WTC11 (cell line): ENCODE results near the gene CYP27C1. TPM values are rescaled to one million over a fixed set of nuclear protein-coding genes. Genes with fewer than 3 reads are reported as not detected.

Experiments used
- ATAC-seq: fragments of 200-7000 bp; cut with Tn5 transposase; 2 replicates; pipeline ENCODE4 v1.10.0; 2021; ENCODE audit warnings: mild to moderate bottlenecking, moderate library complexity
- CTCF ChIA-PET: fragments of 300-600 bp; sonication (Branson Sonifier 250); formaldehyde crosslinking; loops from one replicate; lab custom pipeline; 2021; ENCODE audit warnings: antibody characterized with exemption; lab: Charles Lee
- POLR2A ChIA-PET: fragments of 350-600 bp; sonication (Branson Sonifier 250); formaldehyde crosslinking; loops from one replicate; lab custom pipeline; 2021; ENCODE audit warnings: antibody characterized with exemption; lab: Charles Lee
- DNase-seq: peaks from one replicate; pipeline ENCODE4 v3.0.0; 2021; ENCODE audit warnings: low spot score
- H3K27ac Mint-ChIP-seq: 2 replicates; pipeline ENCODE4 v1.8.0; 2021; ENCODE audit warnings: mixed read lengths
- H3K27me3 Mint-ChIP-seq: 2 replicates; pipeline ENCODE4 v1.8.0; 2021; ENCODE audit warnings: low read depth, mild to moderate bottlenecking, moderate library complexity, mixed read lengths
- H3K36me3 Mint-ChIP-seq: 2 replicates; pipeline ENCODE4 v1.8.0; 2021; ENCODE audit warnings: mixed read lengths
- H3K4me1 Mint-ChIP-seq: 2 replicates; pipeline ENCODE4 v1.8.0; 2022; ENCODE audit warnings: mixed read lengths
- H3K4me3 Mint-ChIP-seq: 2 replicates; pipeline ENCODE4 v1.8.0; 2021; ENCODE audit warnings: mild to moderate bottlenecking, moderate library complexity, mixed read lengths
- H3K9me3 Mint-ChIP-seq: 2 replicates; pipeline ENCODE4 v1.8.0; 2021; ENCODE audit warnings: mixed read lengths
- CBFB ChIP-seq: sonication (generic); formaldehyde crosslinking; IDR thresholded peaks from 2 replicates; pipeline ENCODE4 v1.8.1; 2022; ENCODE audit warnings: mild to moderate bottlenecking, low read depth, missing genetic modification reagents
- IRF2 ChIP-seq: sonication (generic); formaldehyde crosslinking; IDR thresholded peaks from 2 replicates; pipeline ENCODE4 v1.8.0; 2022; ENCODE audit warnings: low read depth, missing genetic modification reagents, borderline replicate concordance
- KAT7 ChIP-seq: sonication (generic); formaldehyde crosslinking; IDR thresholded peaks from 2 replicates; pipeline ENCODE4 v1.8.1; 2023; ENCODE audit warnings: missing genetic modification reagents, mild to moderate bottlenecking, borderline replicate concordance
- NR1H2 ChIP-seq: sonication (generic); formaldehyde crosslinking; IDR thresholded peaks from 2 replicates; pipeline ENCODE4 v1.9.0; 2021; ENCODE audit warnings: mild to moderate bottlenecking, moderate library complexity, missing genetic modification reagents
- RORB ChIP-seq: fragments of 250-450 bp; sonication (Bioruptor Pico); IDR thresholded peaks from 2 replicates; pipeline ENCODE4 v1.9.0; 2021; ENCODE audit warnings: mild to moderate bottlenecking
- SMAD3 ChIP-seq: sonication (generic); formaldehyde crosslinking; IDR thresholded peaks from 2 replicates; pipeline ENCODE4 v1.8.0; 2022; ENCODE audit warnings: missing genetic modification reagents, mild to moderate bottlenecking, borderline replicate concordance
- SOX15 ChIP-seq: fragments of 250-450 bp; sonication (Bioruptor Pico); IDR thresholded peaks from 2 replicates; pipeline ENCODE4 v1.9.0; 2021; ENCODE audit warnings: mild to moderate bottlenecking
- TCF7 ChIP-seq: sonication (generic); formaldehyde crosslinking; IDR thresholded peaks from 2 replicates; pipeline ENCODE4 v1.8.0; 2022; ENCODE audit warnings: mild to moderate bottlenecking, low read depth, missing genetic modification reagents, moderate library complexity
- ZBTB21 ChIP-seq: sonication (generic); formaldehyde crosslinking; IDR thresholded peaks from 2 replicates; pipeline ENCODE4 v1.8.1; 2023; ENCODE audit warnings: mild to moderate bottlenecking, missing genetic modification reagents, borderline replicate concordance
- ZNF232 ChIP-seq: sonication (generic); formaldehyde crosslinking; IDR thresholded peaks from 2 replicates; pipeline ENCODE4 v1.8.0; 2022; ENCODE audit warnings: mild to moderate bottlenecking, missing genetic modification reagents
- ZNF317 ChIP-seq: sonication (generic); formaldehyde crosslinking; IDR thresholded peaks from 2 replicates; pipeline ENCODE4 v1.8.1; 2023; ENCODE audit warnings: low read depth, mild to moderate bottlenecking, moderate library complexity, missing genetic modification reagents, borderline replicate concordance
- total RNA-seq: library from RNA; stranded (reverse); gene quantifications from 3 replicates; pipeline ENCODE4 v1.2.3, GENCODE V29; 2021
- TF ChIP-seq, protein P1 (sequence below): fragments of 250-450 bp; sonication (Bioruptor Pico); IDR thresholded peaks from 2 replicates; pipeline ENCODE4 v1.9.0; 2021; ENCODE audit warnings: mild to moderate bottlenecking
- TF ChIP-seq, protein P2 (sequence below): sonication (generic); formaldehyde crosslinking; IDR thresholded peaks from 2 replicates; pipeline ENCODE4 v1.8.1; 2022; ENCODE audit warnings: mild to moderate bottlenecking, missing genetic modification reagents, moderate library complexity, borderline replicate concordance
- TF ChIP-seq, protein P3 (sequence below): sonication (generic); formaldehyde crosslinking; IDR thresholded peaks from 2 replicates; pipeline ENCODE4 v1.8.1; 2023; ENCODE audit warnings: mild to moderate bottlenecking, missing genetic modification reagents, moderate library complexity
- TF ChIP-seq, protein P4 (sequence below): sonication (generic); formaldehyde crosslinking; IDR thresholded peaks from 2 replicates; pipeline ENCODE4 v1.8.1; 2022; ENCODE audit warnings: mild to moderate bottlenecking, moderate library complexity, missing genetic modification reagents
- TF ChIP-seq, protein P5 (sequence below): sonication (generic); formaldehyde crosslinking; IDR thresholded peaks from 2 replicates; pipeline ENCODE4 v1.8.1; 2023; ENCODE audit warnings: mild to moderate bottlenecking, moderate library complexity, missing genetic modification reagents
- TF ChIP-seq, protein P6 (sequence below): fragments of 250-450 bp; sonication (Bioruptor Pico); IDR thresholded peaks from 2 replicates; pipeline ENCODE4 v1.9.0; 2021; ENCODE audit warnings: mild to moderate bottlenecking
- TF ChIP-seq, protein P7 (sequence below): sonication (generic); formaldehyde crosslinking; IDR thresholded peaks from 2 replicates; pipeline ENCODE4 v1.8.1; 2023; ENCODE audit warnings: mild to moderate bottlenecking, missing genetic modification reagents
- TF ChIP-seq, protein P8 (sequence below): fragments of 200-600 bp; IDR thresholded peaks from 2 replicates; pipeline ENCODE4 v1.8.0; 2022; ENCODE audit warnings: antibody characterized with exemption
- TF ChIP-seq, protein P9 (sequence below): sonication (generic); formaldehyde crosslinking; IDR thresholded peaks from 2 replicates; pipeline ENCODE4 v1.8.1; 2022; ENCODE audit warnings: missing genetic modification reagents, borderline replicate concordance

The CYP27C1 gene
- total RNA-seq, 1 experiment from 2014 or later = 2.4 TPM

DNA sequence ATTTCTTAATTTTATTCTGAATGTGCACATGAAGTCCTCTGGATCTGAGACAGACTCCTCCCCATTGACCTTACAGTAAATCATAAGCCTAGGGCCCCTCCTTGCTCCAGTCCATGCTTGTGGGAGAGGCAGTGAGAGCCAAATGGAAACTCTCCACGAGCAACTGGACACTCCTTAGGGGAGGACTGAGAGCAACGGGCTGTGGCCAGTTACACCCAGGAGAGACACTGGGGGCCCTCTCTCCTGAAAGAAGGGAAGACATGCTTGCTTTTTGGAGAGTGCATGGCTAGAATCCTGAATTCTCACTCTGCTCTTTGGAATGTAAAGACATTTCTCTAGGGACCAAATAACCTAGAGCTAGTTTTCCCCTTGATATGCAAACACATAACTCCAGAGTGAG lies 64.2 kb downstream of the CYP27C1 start:
- ATAC-seq (no peak), DNase-seq (no peak)
- no peak overlapping the region for H3K27ac Mint-ChIP-seq
- ChIA-PET CTCF (no interaction called here), POLR2A (no interaction called here)
- no peaks in the 10 kb centered on the region for H3K27me3 Mint-ChIP-seq
- peaks cover 20% of the 10 kb centered on the region for H3K4me1 Mint-ChIP-seq
- H3K9me3 Mint-ChIP-seq = peaks cover 16% of the 10 kb centered on the region
- H3K4me3 Mint-ChIP-seq = no peak overlapping the region
- TF ChIP-seq ZNF232 (CRISPR knock-in tag) (no peak), CBFB (CRISPR knock-in tag) (no peak), IRF2 (CRISPR knock-in tag) (no peak), NR1H2 (CRISPR knock-in tag) (no peak), TCF7 (CRISPR knock-in tag) (no peak), ZBTB21 (CRISPR knock-in tag) (no peak), RORB (CRISPR knock-in tag) (no peak), SMAD3 (CRISPR knock-in tag) (no peak), ZNF317 (CRISPR knock-in tag) (no peak)
- TF ChIP-seq, protein P1, sequence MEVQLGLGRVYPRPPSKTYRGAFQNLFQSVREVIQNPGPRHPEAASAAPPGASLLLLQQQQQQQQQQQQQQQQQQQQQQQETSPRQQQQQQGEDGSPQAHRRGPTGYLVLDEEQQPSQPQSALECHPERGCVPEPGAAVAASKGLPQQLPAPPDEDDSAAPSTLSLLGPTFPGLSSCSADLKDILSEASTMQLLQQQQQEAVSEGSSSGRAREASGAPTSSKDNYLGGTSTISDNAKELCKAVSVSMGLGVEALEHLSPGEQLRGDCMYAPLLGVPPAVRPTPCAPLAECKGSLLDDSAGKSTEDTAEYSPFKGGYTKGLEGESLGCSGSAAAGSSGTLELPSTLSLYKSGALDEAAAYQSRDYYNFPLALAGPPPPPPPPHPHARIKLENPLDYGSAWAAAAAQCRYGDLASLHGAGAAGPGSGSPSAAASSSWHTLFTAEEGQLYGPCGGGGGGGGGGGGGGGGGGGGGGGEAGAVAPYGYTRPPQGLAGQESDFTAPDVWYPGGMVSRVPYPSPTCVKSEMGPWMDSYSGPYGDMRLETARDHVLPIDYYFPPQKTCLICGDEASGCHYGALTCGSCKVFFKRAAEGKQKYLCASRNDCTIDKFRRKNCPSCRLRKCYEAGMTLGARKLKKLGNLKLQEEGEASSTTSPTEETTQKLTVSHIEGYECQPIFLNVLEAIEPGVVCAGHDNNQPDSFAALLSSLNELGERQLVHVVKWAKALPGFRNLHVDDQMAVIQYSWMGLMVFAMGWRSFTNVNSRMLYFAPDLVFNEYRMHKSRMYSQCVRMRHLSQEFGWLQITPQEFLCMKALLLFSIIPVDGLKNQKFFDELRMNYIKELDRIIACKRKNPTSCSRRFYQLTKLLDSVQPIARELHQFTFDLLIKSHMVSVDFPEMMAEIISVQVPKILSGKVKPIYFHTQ (CRISPR knock-in tag) = no peak
- TF ChIP-seq, protein P2, sequence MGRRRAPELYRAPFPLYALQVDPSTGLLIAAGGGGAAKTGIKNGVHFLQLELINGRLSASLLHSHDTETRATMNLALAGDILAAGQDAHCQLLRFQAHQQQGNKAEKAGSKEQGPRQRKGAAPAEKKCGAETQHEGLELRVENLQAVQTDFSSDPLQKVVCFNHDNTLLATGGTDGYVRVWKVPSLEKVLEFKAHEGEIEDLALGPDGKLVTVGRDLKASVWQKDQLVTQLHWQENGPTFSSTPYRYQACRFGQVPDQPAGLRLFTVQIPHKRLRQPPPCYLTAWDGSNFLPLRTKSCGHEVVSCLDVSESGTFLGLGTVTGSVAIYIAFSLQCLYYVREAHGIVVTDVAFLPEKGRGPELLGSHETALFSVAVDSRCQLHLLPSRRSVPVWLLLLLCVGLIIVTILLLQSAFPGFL (CRISPR knock-in tag) = no peak
- TF ChIP-seq, protein P3, sequence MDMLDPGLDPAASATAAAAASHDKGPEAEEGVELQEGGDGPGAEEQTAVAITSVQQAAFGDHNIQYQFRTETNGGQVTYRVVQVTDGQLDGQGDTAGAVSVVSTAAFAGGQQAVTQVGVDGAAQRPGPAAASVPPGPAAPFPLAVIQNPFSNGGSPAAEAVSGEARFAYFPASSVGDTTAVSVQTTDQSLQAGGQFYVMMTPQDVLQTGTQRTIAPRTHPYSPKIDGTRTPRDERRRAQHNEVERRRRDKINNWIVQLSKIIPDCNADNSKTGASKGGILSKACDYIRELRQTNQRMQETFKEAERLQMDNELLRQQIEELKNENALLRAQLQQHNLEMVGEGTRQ = no peak
- TF ChIP-seq, protein P4, sequence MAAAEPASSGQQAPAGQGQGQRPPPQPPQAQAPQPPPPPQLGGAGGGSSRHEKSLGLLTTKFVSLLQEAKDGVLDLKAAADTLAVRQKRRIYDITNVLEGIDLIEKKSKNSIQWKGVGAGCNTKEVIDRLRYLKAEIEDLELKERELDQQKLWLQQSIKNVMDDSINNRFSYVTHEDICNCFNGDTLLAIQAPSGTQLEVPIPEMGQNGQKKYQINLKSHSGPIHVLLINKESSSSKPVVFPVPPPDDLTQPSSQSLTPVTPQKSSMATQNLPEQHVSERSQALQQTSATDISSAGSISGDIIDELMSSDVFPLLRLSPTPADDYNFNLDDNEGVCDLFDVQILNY (CRISPR knock-in tag) = no peak
- TF ChIP-seq, protein P5, sequence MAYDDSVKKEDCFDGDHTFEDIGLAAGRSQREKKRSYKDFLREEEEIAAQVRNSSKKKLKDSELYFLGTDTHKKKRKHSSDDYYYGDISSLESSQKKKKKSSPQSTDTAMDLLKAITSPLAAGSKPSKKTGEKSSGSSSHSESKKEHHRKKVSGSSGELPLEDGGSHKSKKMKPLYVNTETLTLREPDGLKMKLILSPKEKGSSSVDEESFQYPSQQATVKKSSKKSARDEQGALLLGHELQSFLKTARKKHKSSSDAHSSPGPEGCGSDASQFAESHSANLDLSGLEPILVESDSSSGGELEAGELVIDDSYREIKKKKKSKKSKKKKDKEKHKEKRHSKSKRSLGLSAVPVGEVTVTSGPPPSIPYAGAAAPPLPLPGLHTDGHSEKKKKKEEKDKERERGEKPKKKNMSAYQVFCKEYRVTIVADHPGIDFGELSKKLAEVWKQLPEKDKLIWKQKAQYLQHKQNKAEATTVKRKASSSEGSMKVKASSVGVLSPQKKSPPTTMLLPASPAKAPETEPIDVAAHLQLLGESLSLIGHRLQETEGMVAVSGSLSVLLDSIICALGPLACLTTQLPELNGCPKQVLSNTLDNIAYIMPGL = no peak
- TF ChIP-seq, protein P6, sequence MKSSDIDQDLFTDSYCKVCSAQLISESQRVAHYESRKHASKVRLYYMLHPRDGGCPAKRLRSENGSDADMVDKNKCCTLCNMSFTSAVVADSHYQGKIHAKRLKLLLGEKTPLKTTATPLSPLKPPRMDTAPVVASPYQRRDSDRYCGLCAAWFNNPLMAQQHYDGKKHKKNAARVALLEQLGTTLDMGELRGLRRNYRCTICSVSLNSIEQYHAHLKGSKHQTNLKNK (CRISPR knock-in tag) = no peak
- H3K36me3 Mint-ChIP-seq = peaks cover 5% of the 10 kb centered on the region; the same call in 1 of the 2 replicates

DNA sequence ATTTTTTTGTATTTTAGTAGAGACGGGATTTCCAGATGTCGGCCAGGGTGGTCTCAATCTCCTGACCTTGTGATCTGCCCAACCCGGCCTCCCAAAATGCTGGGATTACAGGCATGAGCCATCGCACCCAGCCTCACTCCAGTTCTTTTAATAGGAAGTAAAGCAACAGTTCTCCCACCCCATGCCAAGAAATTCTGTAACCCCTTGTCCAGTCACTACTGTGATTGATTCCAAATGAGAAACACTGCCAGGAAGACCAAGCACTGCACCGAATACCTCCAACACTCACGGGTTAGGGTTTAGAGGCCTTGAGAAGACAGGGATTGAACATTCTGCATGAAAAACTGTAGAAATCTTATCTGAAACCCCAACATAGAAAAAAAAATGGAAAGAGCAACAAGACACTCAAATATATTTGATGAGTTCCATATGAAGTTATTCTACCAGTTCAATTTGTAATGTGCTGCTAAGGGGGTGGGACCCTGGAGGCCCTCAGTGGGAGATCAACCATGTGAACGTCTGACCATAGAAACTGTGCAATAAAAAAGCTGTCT lies 65.0 kb downstream of the CYP27C1 start:
- H3K27ac Mint-ChIP-seq = peak overlapping the region; percentile 5; the same call in 1 of the 2 replicates
- peaks cover 22% of the 10 kb centered on the region for H3K9me3 Mint-ChIP-seq
- ATAC-seq = no peak
- no peak for DNase-seq
- no peak overlapping the region for H3K4me3 Mint-ChIP-seq
- CTCF ChIA-PET = interaction anchor here (0.9 kb wide), 3 partner anchors 18 to 87 kb away, joined by 4 to 6 read pairs (median 5); partner anchors contain the start of gene BIN1
- POLR2A ChIA-PET = interaction anchor here (0.7 kb wide), 1 partner anchor 359 kb away, joined by 8 read pairs; no protein-coding TSS in a partner anchor
- peaks cover 20% of the 10 kb centered on the region for H3K4me1 Mint-ChIP-seq
- no peaks in the 10 kb centered on the region for H3K27me3 Mint-ChIP-seq
- H3K36me3 Mint-ChIP-seq = peaks cover 8% of the 10 kb centered on the region
- TF ChIP-seq SOX15 = no peak
- TF ChIP-seq, protein P7, sequence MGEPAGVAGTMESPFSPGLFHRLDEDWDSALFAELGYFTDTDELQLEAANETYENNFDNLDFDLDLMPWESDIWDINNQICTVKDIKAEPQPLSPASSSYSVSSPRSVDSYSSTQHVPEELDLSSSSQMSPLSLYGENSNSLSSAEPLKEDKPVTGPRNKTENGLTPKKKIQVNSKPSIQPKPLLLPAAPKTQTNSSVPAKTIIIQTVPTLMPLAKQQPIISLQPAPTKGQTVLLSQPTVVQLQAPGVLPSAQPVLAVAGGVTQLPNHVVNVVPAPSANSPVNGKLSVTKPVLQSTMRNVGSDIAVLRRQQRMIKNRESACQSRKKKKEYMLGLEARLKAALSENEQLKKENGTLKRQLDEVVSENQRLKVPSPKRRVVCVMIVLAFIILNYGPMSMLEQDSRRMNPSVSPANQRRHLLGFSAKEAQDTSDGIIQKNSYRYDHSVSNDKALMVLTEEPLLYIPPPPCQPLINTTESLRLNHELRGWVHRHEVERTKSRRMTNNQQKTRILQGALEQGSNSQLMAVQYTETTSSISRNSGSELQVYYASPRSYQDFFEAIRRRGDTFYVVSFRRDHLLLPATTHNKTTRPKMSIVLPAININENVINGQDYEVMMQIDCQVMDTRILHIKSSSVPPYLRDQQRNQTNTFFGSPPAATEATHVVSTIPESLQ = no peak
- TF ChIP-seq, protein P8, sequence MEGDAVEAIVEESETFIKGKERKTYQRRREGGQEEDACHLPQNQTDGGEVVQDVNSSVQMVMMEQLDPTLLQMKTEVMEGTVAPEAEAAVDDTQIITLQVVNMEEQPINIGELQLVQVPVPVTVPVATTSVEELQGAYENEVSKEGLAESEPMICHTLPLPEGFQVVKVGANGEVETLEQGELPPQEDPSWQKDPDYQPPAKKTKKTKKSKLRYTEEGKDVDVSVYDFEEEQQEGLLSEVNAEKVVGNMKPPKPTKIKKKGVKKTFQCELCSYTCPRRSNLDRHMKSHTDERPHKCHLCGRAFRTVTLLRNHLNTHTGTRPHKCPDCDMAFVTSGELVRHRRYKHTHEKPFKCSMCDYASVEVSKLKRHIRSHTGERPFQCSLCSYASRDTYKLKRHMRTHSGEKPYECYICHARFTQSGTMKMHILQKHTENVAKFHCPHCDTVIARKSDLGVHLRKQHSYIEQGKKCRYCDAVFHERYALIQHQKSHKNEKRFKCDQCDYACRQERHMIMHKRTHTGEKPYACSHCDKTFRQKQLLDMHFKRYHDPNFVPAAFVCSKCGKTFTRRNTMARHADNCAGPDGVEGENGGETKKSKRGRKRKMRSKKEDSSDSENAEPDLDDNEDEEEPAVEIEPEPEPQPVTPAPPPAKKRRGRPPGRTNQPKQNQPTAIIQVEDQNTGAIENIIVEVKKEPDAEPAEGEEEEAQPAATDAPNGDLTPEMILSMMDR = no peak
- no peak for TF ChIP-seq KAT7 (CRISPR knock-in tag)
- TF ChIP-seq, protein P9, sequence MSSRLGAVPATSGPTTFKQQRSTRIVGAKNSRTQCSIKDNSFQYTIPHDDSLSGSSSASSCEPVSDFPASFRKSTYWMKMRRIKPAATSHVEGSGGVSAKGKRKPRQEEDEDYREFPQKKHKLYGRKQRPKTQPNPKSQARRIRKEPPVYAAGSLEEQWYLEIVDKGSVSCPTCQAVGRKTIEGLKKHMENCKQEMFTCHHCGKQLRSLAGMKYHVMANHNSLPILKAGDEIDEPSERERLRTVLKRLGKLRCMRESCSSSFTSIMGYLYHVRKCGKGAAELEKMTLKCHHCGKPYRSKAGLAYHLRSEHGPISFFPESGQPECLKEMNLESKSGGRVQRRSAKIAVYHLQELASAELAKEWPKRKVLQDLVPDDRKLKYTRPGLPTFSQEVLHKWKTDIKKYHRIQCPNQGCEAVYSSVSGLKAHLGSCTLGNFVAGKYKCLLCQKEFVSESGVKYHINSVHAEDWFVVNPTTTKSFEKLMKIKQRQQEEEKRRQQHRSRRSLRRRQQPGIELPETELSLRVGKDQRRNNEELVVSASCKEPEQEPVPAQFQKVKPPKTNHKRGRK = no peak
